Activated naive CD4-positive, alpha-beta T cell treated with anti-CD3 and anti-CD28 coated beads for 36 hours (primary cell): ENCODE data around the gene ZSWIM7. TPM values are rescaled to one million over a fixed set of nuclear protein-coding genes. Genes with fewer than 3 reads are reported as not detected.

ENCODE experiments used
- CTCF ChIA-PET: fragments of 350-600 bp; sonication (Branson Sonifier 250); formaldehyde crosslinking; loops from one replicate; lab custom pipeline; 2021; ENCODE audit warnings: antibody characterized with exemption; lab: Charles Lee
- DNase-seq: peaks from one replicate; pipeline ENCODE4 v3.0.0-alpha.2; 2020
- H3K27ac Mint-ChIP-seq: one replicate; pipeline ENCODE4 v1.8.0; 2021; ENCODE audit warnings: mild to moderate bottlenecking, mixed read lengths
- H3K27me3 Mint-ChIP-seq: one replicate; pipeline ENCODE4 v1.8.0; 2021; ENCODE audit warnings: low read depth, mixed read lengths
- H3K36me3 Mint-ChIP-seq: one replicate; pipeline ENCODE4 v1.8.0; 2021; ENCODE audit warnings: low read depth, mixed read lengths
- H3K4me1 Mint-ChIP-seq: one replicate; pipeline ENCODE4 v1.8.0; 2021; ENCODE audit warnings: low read depth, mixed read lengths
- H3K4me3 Mint-ChIP-seq: one replicate; pipeline ENCODE4 v1.8.0; 2021; ENCODE audit warnings: mild to moderate bottlenecking, moderate library complexity, mixed read lengths
- H3K9me3 Mint-ChIP-seq: one replicate; pipeline ENCODE4 v1.8.0; 2021; ENCODE audit warnings: mixed read lengths
- intact Hi-C: fragments of 100-400 bp; cut with micrococcal nuclease; formaldehyde crosslinking; loops from one replicate; pipeline ENCODE4 v1.15.1; 2023
- total RNA-seq, 2 experiments: library from RNA; stranded (reverse); gene quantifications; one replicate each; pipeline ENCODE4 v1.2.3, GENCODE V29; 2021

Gene ZSWIM7
- total RNA-seq, 2 experiments from 2014 or later: 8.3 to 10.8 TPM

DNA sequence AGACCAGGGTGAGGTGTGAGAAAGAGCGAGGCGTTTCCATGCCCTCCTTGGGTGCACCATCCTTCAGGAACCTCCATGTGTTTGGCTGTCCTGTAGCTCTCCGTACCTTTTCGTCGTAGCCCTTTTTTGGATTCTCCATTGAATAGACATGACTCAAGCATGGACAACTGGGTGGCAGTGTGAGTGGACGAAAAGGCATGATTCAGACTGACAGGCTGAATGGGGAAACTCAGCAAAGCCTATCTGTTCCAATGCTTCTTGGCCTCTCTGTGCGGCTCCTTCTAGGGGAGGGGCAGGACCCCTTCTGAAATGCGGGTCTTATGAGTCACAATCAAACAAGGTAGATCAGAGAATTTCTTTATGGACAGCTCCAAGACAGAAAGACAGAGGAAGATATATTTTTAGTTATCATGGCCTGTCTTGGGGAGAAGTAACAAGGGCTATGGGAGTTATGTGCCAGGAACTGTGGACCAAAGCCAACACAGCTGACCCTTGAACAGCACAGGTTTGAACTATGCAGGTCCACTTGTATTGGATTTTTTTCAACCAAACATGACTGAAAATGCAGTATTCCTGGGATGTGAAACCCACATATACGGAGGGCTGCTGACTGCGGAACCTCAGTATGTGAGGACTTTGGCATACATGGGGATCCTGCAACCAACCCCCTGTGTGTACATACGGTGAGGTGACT lies 31.7 kb downstream of the ZSWIM7 start:
- no peak for DNase-seq
- H3K27me3 Mint-ChIP-seq: peaks cover 17% of the 10 kb centered on the region
- H3K4me3 Mint-ChIP-seq: no peak overlapping the region
- intact Hi-C loops: no loop called here
- H3K4me1 Mint-ChIP-seq: peaks cover 12% of the 10 kb centered on the region
- CTCF ChIA-PET: no interaction called here
- no peaks in the 10 kb centered on the region for H3K9me3 Mint-ChIP-seq
- H3K36me3 Mint-ChIP-seq: no peaks in the 10 kb centered on the region
- H3K27ac Mint-ChIP-seq: no peak overlapping the region

DNA sequence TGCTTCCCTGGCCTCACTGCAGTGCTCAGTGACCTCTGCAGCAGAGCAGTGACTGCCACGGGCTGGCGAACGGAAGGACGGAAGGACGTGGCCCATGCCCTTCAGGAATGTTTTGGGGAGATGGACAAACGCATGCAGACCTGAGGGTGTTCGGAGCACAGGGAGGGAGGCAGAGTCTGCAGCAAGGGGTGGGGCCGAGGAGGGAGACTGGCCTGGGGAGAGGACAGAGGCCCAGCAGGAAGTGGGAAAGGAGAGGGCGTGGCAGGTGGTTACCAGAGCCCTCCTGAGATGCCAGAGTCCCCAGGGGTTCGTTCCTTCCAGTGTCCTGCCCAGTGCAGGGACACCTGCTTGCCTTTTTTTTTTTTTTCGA lies 32.6 kb downstream of the ZSWIM7 start:
- Mint-ChIP-seq H3K4me1 (peaks cover 12% of the 10 kb centered on the region), H3K9me3 (no peaks in the 10 kb centered on the region), H3K36me3 (no peaks in the 10 kb centered on the region), H3K27ac (no peak overlapping the region), H3K4me3 (no peak overlapping the region), H3K27me3 (peaks cover 17% of the 10 kb centered on the region)
- intact Hi-C loops: no loop called here
- DNase-seq: no peak
- CTCF ChIA-PET: no interaction called here

DNA sequence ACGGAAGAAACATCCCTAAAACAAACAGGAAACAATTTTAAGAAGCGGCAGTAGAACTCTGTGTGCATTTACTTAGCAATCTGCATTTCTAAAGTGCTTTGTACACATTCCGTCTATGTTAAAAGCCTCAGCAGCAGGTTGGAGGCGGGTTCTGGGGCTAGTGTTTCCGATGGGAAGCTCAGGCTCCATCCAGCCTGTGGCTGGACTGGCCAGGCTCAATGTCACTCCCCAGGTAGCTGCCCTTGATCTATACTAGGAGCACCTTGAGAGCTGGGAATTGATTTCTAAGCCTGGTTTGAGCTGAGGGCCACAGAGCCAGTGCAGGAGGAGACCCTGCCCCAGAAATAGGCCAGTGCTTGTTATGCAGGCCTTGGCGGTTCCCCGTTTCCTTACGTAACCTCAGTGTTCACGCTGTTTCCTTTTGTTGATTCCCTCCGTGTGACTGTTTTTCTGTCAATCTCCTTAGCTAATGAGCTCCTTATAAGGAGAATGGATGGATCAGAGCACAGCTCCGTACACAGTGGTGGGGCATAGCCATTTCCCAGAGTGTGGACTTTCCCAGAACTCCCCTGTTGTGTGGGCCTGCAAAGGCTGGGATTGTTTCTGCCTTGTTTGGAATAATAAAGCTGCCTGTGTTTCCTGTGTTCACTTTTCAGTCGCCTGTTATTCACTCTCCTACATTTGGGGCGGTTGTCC lies 33.2 kb downstream of the ZSWIM7 start:
- DNase-seq: no peak
- CTCF ChIA-PET: no interaction called here
- Mint-ChIP-seq H3K27ac (no peak overlapping the region), H3K4me3 (no peak overlapping the region), H3K36me3 (no peaks in the 10 kb centered on the region), H3K27me3 (peaks cover 21% of the 10 kb centered on the region), H3K4me1 (peaks cover 12% of the 10 kb centered on the region), H3K9me3 (no peaks in the 10 kb centered on the region)
- intact Hi-C loops: no loop called here

DNA sequence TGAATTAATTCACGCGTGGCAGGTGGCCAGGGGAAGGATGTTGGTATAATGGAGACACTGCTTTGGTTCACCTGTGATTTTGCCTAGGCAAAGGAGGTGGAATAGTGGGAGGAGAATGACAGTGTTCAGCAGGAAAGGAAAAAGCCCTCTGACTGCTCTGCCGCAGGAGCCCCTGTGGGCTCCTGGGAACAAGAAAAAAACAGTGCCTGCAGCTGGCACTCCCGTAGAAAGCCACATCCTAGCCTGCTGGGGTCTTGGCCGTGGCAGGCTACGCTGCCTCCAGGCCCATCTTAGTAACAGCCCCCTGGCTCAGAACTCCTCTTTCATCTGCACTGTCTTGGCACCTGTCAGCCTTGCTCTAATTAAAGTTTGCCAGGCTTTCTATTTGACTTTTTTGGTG lies 34.0 kb downstream of the ZSWIM7 start:
- Mint-ChIP-seq H3K4me1 (peaks cover 12% of the 10 kb centered on the region), H3K9me3 (no peaks in the 10 kb centered on the region), H3K36me3 (no peaks in the 10 kb centered on the region), H3K4me3 (no peak overlapping the region), H3K27ac (no peak overlapping the region), H3K27me3 (peaks cover 23% of the 10 kb centered on the region)
- CTCF ChIA-PET: no interaction called here
- intact Hi-C loops: no loop called here
- no peak for DNase-seq

DNA sequence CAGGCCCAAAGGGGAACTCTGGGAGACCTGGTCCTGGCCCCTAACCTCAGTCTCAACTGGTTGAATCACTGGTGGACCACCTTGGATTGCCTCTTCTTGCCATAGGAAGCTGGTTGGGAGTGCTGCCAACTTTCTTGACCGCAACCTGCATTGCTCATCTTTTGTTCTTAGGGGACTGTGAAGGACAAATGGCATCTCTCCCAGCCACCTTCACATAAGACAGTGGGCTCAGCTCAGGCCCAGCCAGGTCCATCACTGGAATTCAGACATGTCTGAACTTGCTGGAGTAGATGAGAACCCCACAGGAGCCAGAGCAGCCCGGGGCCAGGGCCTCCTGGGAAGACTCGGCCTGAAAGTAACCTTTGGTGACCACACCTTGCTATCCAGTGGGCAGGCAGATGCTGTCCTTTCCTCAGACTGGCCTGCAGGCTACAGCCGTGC lies 35.8 kb downstream of the ZSWIM7 start:
- Mint-ChIP-seq H3K27me3 (peaks cover 23% of the 10 kb centered on the region), H3K9me3 (no peaks in the 10 kb centered on the region), H3K4me3 (no peak overlapping the region), H3K36me3 (no peaks in the 10 kb centered on the region), H3K4me1 (peaks cover 22% of the 10 kb centered on the region), H3K27ac (no peak overlapping the region)
- DNase-seq: no peak
- CTCF ChIA-PET: no interaction called here
- intact Hi-C loops: no loop called here

DNA sequence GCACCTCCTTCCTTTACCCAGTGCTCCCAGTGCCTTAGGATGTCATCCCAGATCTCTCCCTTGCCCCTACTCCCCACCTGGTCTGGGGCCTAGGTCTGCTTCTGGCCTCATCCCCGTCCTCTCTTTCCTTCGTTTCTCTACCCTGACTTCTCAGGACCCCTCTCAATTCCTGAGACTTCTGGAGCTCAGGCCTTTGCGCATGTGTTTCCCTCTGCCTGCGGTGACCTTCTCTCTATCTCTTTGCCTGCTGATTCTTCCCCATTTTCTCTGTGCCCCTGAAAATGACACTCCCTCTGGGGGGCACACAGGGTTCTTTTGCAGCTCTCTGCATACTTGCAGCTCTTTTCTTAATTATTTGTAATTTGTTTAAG lies 41.0 kb downstream of the ZSWIM7 start:
- DNase-seq: no peak
- no peaks in the 10 kb centered on the region for H3K36me3 Mint-ChIP-seq
- intact Hi-C loops: loop anchor here (2.0 kb wide), 2 partner anchors 256 to 458 kb away; partner anchors contain the start of gene NCOR1
- no peak overlapping the region for H3K4me3 Mint-ChIP-seq
- no peaks in the 10 kb centered on the region for H3K9me3 Mint-ChIP-seq
- CTCF ChIA-PET: interaction anchor here (0.6 to 2.1 kb wide), 3 partner anchors 14 to 502 kb away, joined by 3 to 11 read pairs (median 5); partner anchors contain the start of gene ADORA2B
- peaks cover 33% of the 10 kb centered on the region for H3K27me3 Mint-ChIP-seq
- H3K4me1 Mint-ChIP-seq: peaks cover 29% of the 10 kb centered on the region
- H3K27ac Mint-ChIP-seq: no peak overlapping the region

DNA sequence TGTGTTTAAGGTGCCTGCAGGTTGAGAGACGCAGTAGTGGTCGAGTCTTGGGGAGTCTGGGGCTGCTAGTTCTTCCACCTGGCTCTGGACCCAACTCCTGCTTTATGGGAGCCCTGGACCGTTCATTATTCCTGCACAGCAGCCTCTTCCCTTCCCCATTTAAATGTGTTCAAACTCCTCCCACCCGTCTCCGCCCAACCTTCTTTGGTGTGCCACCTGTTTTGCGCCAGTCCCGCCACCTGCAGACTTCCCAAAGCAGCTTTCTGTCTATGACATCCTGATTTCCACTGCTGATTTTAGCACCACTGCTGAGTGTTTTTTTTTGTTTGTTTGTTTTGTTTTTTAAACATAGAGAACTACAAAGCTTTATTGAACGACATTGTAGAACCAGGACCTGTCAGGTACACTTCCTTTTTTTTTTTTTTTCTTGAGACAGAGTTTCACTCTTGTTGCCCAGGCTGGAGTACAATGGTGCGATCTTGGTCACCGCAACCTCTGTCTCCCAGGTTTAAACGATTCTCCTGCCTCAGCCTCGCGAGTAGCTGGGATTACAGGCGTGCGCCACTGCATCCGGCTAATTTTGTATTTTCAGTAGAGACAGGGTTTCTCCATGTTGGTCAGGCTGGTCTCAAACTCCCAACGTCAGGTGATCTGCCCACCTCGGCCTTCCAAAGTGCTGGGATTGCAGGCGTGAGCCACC lies 41.7 kb downstream of the ZSWIM7 start:
- no peak for DNase-seq
- no peak overlapping the region for H3K4me3 Mint-ChIP-seq
- H3K9me3 Mint-ChIP-seq: no peaks in the 10 kb centered on the region
- H3K4me1 Mint-ChIP-seq: peaks cover 29% of the 10 kb centered on the region
- no peak overlapping the region for H3K27ac Mint-ChIP-seq
- CTCF ChIA-PET: interaction anchor here (0.9 to 2.1 kb wide), 3 partner anchors 13 to 129 kb away, joined by 3 to 11 read pairs (median 3); partner anchors contain the start of gene ADORA2B
- intact Hi-C loops: loop anchor here (2.0 kb wide), 2 partner anchors 257 to 459 kb away; partner anchors contain the start of gene NCOR1
- peaks cover 32% of the 10 kb centered on the region for H3K27me3 Mint-ChIP-seq
- H3K36me3 Mint-ChIP-seq: no peaks in the 10 kb centered on the region

DNA sequence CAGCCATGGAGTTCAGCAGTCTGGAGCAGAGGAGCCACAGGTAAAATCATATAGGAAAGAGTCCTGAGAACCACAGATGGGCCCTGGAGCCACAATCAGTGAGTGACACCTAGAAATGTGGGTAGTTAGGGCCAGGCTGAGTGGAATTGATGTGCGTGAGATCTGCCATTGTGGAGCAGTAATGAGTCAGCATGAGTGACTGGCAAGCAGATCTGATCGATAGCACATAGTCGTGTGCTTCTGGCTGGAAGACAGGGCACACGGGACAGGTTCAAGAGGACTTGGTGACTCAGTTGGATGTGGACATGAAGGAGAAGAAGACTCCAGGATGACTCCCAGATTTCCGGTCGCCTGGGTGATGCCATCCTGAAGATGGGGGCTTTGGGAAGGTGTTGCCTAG lies 42.3 kb downstream of the ZSWIM7 start:
- H3K27ac Mint-ChIP-seq: no peak overlapping the region
- intact Hi-C loops: no loop called here

DNA sequence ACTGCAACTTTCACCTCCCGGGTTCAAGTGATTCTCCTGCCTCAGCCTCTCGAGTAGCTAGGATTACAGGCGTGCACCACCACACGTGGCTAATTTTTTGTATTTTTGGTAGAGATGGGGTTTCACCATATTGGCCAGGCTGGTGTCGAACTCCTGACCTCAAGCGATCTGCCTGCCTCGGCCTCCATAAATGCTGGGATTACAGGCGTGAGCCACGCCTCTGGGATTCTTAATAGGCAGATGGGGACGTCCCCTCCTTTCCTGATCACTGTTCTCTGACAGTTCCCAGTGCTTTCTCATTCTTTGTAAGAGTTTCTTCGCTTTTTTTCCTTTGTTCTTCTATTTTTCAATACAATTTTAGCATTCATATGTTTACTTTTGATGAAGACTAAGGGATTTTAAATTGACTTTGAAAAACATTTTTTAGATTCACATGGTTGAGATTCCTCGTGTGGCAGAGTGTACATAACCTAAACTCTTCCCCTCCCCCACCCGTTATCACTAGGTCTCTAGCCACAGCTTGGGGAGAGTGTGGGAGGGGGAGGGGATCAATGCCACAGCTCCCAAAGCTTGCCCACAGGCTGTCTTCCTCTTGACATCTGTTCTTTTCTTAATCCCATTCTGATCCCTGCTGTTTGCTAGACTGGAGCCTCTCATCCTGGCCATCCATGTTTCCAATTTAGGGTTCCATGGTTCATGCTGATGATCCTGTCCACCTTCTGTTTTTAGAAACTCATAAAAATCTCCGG lies 43.5 kb downstream of the ZSWIM7 start:
- peaks cover 29% of the 10 kb centered on the region for H3K4me1 Mint-ChIP-seq

More for the DNA sequence above, 42.3 kb downstream of the ZSWIM7 start:
- CTCF ChIA-PET: interaction anchor here (0.9 kb wide), 1 partner anchor 55 kb away, joined by 3 read pairs; no protein-coding TSS in a partner anchor
- peak; percentile 45 for DNase-seq
- H3K4me3 Mint-ChIP-seq: no peak overlapping the region
- no peaks in the 10 kb centered on the region for H3K36me3 Mint-ChIP-seq
- H3K27me3 Mint-ChIP-seq: peaks cover 33% of the 10 kb centered on the region
- peaks cover 29% of the 10 kb centered on the region for H3K4me1 Mint-ChIP-seq
- no peaks in the 10 kb centered on the region for H3K9me3 Mint-ChIP-seq

DNA sequence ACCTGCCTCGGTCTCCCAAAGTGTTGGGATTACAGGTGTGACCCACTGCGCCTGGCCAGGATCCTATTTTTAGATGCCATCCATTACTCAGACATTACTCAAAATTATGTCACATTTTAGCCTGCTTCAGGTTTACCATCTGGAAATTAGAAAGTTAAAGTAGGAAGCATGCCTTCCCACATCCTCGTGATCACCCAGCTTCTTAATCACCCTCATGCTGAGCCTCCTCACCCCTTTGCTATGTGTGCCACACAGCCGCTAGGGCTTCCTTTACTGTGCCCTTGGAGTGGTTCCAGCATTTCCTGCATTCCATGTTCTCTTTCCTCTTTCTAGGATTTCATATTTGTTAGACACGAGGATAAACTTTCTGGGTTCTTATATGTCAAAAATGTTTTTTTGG lies 45.3 kb downstream of the ZSWIM7 start:
- peaks cover 22% of the 10 kb centered on the region for H3K4me1 Mint-ChIP-seq
- H3K4me3 Mint-ChIP-seq: no peak overlapping the region
- CTCF ChIA-PET: no interaction called here
- no peaks in the 10 kb centered on the region for H3K36me3 Mint-ChIP-seq
- H3K9me3 Mint-ChIP-seq: no peaks in the 10 kb centered on the region
- H3K27ac Mint-ChIP-seq: no peak overlapping the region
- no peak for DNase-seq
- peaks cover 27% of the 10 kb centered on the region for H3K27me3 Mint-ChIP-seq
- intact Hi-C loops: no loop called here

More for the DNA sequence above, 43.5 kb downstream of the ZSWIM7 start:
- Mint-ChIP-seq H3K9me3 (no peaks in the 10 kb centered on the region), H3K27ac (no peak overlapping the region), H3K36me3 (no peaks in the 10 kb centered on the region), H3K27me3 (peaks cover 27% of the 10 kb centered on the region), H3K4me3 (no peak overlapping the region)
- no peak for DNase-seq
- intact Hi-C loops: no loop called here
- CTCF ChIA-PET: no interaction called here

DNA sequence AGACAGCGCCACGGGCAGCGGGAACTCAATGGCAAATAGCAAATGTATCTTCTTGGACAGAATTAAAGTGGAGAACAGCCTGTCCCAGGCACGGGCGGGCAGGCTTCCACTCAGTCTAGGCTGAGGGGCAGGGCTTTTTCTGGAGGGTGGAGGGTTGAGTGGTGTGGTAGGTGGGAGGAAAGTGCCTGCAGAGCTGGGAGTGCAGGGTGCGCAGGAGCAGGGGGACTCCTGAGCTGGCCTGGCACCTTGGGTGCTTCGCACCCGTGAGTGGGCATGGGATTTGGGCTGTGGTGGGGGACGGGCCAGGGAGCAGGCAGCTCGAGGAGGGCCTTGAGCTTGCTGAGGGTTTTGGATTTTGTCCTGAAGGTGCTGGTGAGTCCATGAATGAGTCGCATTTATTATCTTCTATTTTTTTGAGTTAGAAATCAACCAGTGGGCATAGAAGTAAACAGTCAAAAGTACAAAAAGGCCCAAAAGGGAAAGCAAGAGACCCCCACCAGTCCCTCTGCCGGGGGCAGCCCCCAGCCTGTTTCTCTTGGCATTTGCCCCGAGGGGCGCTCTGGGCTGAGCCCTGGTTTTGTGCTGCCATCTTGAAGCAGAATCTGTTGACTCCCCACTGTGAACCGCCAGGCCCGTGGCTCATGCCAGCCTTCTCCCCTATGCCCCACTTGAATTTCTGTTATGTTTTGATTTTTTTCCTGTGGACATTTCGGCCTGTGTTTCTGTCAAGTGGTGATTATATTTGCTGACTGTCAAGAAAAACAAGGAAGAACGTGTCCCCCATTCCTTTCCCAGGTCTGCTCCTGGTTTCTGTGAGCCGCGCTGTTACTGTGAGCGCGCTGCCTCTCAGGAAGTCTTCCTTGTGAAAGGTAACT lies 46.4 kb downstream of the ZSWIM7 start:
- no peaks in the 10 kb centered on the region for H3K9me3 Mint-ChIP-seq
- H3K27ac Mint-ChIP-seq: no peak overlapping the region
- no peaks in the 10 kb centered on the region for H3K36me3 Mint-ChIP-seq
- CTCF ChIA-PET: no interaction called here
- H3K4me1 Mint-ChIP-seq: peaks cover 13% of the 10 kb centered on the region
- intact Hi-C loops: no loop called here
- no peak for DNase-seq
- no peak overlapping the region for H3K4me3 Mint-ChIP-seq
- peaks cover 25% of the 10 kb centered on the region for H3K27me3 Mint-ChIP-seq
